Hematopoietic multipotent progenitor cell treated with erythropoietin and hydrocortisone succinate and interleukin-3 and kit ligand, for 8 days (in vitro differentiated cells): ENCODE results near the gene SETD2.

Experiments used
- DNase-seq: peaks from one replicate; pipeline ENCODE4 v3.0.0-alpha.2; 2015

SETD2 gene

DNA sequence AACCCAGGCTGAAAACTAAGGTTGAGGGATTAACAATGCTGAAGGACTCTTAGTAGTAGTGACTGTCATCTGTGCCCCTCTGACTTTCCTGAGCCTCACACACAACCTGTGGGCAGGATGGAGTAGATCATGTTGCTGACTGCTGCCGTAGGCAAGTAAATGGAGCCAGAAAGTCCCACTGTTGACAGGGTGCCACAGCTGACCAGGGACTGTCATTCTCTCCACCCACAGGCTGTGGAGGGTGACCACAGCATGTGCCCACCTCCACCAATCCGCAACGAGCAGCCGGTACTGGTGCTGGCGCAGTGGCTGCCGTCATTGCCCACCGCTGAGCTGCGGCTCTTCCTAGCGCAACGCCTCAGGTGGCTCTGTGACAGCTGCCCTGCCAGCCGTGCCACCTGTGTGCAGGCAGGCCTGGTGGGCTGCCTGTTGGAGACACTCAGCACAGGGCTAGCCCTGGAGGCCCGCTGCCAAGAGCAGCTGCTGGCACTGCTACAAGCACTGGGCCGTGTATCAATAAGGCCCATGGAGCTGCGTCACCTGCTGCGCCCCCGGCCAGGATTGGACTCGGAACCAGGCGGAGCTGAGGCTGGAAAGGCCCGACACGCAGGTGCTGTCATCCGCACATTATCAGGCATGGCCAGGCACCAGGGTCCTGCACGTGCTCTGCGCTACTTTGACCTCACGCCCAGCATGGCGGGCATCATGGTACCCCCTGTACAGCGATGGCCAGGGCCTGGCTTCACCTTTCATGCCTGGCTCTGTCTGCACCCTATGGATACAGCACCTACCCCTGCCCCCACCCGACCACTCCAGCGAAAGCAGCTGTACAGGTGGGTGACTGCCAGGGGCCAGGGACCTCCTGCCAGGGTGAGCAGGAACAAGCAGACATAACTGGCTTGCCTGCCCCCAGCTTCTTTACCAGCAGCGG, 168.8 kb downstream of the SETD2 start:
- no peak for DNase-seq

DNA sequence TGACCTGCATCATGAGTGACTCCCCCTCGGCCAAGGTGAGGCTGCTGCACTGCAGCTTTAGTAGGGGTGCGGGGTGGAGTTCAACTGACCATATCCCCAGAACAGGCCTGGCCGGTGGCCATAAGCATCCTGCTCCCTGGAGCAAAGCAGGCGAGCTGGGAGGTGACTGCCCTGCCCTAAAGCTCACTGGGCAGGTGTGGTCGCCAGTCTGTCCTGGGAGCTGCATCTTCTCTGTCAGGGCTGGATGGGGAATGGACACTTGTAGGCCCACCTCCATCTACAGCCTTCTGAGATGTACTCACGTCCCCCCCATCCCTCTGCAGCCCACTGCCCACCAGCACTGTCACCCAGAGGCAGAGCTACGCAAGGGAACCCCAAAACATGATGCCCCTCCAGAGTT, 169.9 kb downstream of the SETD2 start:
- no peak for DNase-seq

- no peak for DNase-seq
Observed at GRCh38 chr3:46993292-46993691, 170.6 kb downstream of the SETD2 start.

DNA sequence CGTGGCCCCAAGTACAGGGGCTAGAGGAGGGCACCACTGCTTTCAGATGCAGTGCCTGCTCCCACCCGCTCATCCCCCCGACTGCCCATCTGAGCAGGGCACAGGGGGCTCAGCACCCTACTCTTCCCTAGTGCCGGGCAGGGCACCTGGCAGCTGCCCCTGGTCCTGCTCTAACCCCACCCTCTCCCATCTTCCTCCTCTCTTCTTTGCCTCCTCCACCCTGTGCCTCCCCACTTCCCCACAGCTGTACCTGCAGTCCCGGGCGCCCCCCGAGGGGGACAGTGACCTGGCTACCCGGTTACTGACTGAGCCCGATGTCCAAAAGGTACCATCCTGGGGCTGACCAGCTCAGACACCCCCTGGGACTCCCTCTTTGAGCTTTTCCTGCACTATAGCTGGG, 171.7 kb downstream of the SETD2 start:
- no peak for DNase-seq

DNA sequence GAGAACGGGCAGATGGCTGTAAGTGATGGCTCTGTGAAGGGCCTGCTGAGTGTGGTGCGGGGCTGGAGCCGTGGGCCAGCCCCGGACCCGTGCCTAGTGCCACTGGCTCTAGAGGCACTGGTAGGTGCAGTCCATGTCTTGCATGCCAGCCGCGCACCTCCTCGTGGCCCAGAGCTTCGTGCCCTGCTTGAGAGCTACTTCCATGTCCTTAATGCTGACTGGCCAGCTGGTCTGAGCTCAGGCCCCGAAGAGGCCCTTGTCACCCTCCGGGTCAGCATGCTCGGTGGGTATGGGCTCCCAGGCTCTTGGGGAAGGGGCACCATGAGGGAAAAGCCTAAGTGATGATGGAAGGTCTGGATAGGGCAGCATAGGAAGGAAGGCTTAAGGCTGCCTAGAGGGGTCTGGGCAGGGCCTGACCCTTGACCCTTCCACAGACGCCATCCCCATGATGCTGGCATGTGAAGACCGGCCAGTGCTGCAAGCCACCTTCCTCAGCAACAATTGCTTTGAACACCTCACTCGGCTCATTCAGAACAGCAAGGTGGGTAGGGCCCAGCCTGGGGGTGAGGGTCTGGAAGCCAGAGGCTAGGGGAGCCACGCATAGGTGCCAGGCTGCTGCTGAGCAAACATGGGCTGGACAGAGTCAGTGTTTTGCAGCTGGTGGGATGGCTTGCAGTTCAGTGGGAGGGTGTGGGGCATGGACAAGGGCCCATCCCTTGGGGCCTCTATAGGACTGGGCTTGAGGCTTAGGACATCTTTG, 172.3 kb downstream of the SETD2 start:
- no peak for DNase-seq

DNA sequence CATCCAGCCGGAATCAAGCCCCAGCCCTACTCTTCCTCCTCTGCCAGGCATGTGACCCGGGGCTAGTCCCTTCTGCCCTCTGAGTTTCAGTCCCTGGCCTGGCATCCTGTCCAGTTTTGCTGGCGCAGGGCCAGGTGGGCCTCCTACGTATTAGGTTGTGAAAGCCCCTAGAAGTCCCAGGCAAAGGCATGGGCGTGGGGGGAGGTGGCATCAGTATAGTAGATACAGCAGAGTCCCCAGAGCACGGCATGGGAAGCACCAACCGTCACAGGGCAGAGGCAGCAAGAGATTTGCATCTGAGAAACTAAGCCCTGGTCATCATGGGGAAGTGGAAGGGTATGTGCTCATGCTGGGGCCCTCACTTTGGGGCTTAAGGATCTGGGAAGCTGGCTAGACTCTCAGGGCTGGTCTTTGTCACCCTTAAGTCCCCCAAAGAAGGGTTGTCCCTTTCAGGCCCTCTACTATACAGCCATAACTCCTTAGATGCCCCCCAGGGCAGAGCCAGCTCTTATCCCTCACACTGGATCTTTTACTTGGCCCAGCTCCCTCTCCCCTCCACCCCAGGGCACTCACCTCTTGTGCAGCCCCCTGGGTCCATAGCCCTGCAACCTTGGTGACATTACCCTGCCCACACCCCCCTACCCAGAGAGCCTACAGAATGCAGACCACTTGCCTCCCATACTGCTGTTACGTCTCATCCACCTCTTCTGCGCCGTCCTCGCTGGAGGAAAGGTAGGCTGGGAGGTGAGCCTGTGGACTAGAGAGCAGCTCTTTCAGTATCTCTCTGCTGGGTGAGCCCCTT, 173.1 kb downstream of the SETD2 start:
- no peak for DNase-seq

DNA sequence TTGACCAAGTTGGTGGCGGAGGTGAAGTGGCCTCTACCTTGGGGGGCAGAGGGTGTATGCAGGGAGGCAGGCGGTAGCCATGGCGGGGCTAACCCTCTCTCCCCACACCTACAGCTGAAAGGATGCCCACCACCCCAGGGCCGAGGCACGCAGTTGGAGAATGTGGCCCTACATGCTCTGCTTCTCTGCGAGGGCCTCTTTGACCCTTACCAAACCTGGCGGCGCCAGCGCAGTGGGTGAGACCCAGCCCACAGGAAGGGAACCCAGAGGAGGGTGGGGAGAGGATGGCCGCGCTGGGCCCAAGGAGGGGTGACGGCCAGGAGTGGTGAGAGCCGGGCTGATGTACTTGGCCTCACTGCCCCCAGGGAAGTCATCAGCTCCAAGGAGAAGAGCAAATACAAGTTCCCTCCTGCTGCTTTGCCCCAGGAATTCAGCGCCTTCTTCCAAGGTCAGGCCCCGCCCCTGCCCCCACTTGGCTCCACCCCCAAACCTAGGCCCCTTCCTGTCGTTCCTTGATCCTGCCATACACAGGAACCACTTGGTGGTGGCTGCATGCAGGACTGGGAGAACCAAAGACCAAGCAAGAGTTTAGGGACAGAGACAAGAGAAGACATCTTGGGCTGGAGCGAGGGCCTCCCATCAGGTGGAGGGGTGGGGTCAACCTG, 174.6 kb downstream of the SETD2 start:
- no peak for DNase-seq

DNA sequence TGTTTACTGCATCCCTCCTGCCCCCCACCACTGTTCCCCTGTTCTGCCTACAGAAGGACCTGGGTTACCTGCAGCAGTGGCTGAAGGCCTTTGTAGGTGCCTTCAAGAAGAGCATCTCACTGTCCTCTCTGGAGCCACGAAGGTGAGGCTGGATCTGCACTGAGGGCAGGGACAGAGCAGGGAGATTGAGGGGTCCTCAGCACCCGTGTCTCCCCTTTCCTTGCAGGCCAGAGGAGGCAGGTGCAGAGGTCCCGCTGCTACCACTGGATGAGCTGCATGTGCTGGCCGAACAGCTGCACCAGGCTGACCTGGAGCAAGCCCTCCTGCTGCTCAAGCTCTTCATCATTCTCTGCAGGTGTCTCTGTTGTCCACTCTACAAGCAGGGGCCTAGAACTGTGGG, 175.3 kb downstream of the SETD2 start:
- DNase-seq = no peak

DNA sequence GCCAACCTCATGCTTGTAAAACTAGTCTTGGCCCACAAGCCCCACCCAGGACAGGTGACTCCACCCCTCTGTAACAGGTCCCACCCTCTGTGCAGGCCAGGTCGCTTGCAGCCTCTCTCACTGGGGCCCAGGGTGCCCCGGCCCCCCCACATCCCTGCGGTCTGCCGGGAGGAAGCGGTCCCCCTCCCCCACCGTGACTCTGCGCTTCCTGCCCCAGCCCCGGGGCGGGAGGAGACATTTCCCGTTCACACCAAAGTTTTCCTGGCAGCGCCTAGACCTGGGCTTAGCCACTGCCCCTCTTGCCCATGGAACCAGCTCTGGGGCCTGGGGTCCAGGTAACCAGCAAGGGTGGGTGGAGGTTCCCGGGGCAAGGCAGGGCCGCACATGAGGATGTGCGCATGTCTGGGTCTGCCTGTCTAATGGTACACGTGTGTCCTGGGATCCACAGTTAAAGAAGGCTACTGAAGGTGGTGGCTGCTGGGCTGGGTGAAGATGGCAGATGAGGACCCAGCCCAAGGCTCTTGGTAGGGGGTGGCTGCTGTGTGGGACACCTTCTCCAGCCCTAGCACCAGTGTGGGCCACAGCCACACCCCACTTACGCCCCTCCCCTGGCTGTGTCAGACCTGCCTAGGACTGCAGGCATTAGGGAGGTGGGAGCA, 176.0 kb downstream of the SETD2 start:
- peak; percentile 85 for DNase-seq

DNA sequence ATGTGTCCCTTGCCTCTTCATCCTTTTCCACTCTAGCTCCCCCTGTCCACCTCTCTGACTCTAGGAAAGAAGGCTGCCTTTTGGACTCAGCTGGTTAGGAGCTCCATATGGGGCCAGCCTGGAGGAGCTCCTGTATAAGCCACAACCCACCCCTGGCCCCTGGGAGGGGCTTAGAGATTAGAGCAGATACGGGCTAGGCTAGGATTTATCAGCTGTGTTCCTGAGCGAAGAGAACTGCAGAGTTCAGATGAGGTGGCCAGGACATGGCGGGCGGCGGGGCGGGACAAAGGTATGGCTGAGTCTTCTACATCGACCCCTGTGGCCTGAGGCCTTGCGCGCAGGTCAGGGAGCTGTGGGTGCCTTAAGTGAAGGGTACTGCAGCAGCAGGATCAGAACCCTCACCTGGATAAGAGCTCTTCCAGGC, 176.6 kb downstream of the SETD2 start:
- peak; percentile 86 for DNase-seq

- DNase-seq = no peak
Observed at GRCh38 chr3:46986782-46987310, 177.1 kb downstream of the SETD2 start.

DNA sequence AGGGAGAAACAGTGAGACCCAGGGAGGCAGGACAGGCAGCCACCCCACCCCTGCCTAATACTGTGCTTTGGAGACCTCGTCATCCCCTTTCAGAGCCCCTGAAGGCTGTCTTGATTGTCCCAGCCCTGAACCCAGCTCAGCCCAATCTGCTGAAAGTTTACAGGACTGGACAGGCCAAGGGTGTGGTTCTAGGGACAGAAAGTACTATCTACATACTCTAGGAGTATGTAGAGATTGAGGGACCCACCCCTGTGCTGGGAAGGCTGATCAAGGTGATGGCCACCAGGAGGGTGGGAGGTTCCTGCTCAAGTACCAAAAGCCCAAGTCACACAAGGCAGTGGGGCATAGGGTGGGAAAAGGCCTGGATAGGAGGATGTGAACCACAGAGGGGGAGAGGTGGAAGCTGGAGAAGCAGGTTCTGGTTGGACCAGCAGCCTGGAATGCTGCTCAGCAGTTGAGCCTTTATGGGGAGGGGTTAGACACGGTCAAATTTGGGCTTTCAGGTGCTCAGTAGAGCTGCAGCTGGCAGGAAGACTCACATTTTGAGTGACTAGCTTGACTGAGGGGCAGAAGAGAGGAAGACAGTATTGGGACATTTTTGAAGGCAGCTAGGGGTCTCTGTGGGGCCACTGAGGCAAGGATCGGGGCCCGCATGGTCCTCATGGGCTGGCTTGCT, 177.7 kb downstream of the SETD2 start:
- DNase-seq = no peak

DNA sequence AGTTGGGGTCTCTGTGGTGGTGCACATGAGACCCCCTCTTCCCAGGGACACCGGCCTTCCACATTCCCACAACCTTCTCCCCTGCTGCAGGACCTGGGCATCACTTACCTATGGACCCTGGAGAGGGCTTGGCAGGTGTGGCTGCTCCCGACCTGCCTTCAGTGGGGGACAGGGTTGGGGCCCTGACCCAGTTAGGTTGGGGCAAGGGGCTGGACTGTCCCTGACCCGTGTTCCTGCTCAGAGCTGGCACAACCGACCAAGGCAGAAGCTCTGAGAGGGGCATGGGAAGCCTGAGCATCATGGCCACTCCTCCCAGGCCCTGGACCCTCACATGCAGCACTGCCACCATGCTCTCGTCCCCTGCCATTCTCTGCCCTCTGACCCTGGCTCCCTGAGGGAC, 178.3 kb downstream of the SETD2 start:
- DNase-seq = no peak

- DNase-seq = no peak
Observed at GRCh38 chr3:46984591-46985459, 179.1 kb downstream of the SETD2 start.

GRCh38 chr3:46982546-46982945, 181.4 kb downstream of the SETD2 start:
- no peak for DNase-seq

- no peak for DNase-seq
Observed at GRCh38 chr3:46981932-46982471, 181.9 kb downstream of the SETD2 start.

- DNase-seq = peak; percentile 28
Observed at GRCh38 chr3:46979958-46980497, 183.9 kb downstream of the SETD2 start.

- peak; percentile 96 for DNase-seq
Observed at GRCh38 chr3:46978985-46979944, 184.6 kb downstream of the SETD2 start, which contains the start of gene NBEAL2. Gene NBEAL2, plus strand, starts transcription at chr3:46979666. Its CDS starts 196 bp downstream, at chr3:46979862.
